SJSA1 (cell line): Measurements from ENCODE around the gene RRM2. TPM values are rescaled to one million over a fixed set of nuclear protein-coding genes. Genes with fewer than 3 reads are reported as not detected.
"Not testable (repeated sequence)": the region's sequence is repeated elsewhere in the genome, so short reads cannot be mapped to it uniquely, and the experiment has no call there.

Source experiments
- DNase-seq, 2 experiments: peaks; one replicate each; pipeline ENCODE4 v3.0.0-alpha.2; 2015 to 2020; ENCODE audit warnings: low spot score in 2 of 2, low read depth in 1 of 2
- H3K27ac ChIP-seq: fragments of 250-450 bp; sonication (Bioruptor Pico); 2 replicates; pipeline ENCODE4 v1.5.1; 2020; ENCODE audit warnings: mild to moderate bottlenecking, moderate library complexity
- H3K27me3 ChIP-seq: fragments of 250-450 bp; sonication (Bioruptor Pico); replicated peaks from 2 replicates; pipeline ENCODE4 v1.5.1; 2020; ENCODE audit warnings: mild to moderate bottlenecking, moderate library complexity
- H3K36me3 ChIP-seq: fragments of 250-450 bp; sonication (Bioruptor Pico); 2 replicates; pipeline ENCODE4 v1.5.1; 2020; ENCODE audit warnings: mild to moderate bottlenecking
- H3K4me1 ChIP-seq: fragments of 250-450 bp; sonication (Bioruptor Pico); replicated peaks from 2 replicates; pipeline ENCODE4 v1.6.1; 2021; ENCODE audit warnings: mild to moderate bottlenecking
- H3K4me3 ChIP-seq: fragments of 250-450 bp; sonication (Bioruptor Pico); 2 replicates; pipeline ENCODE4 v1.5.1; 2020; ENCODE audit warnings: mild to moderate bottlenecking
- H3K9me3 ChIP-seq: fragments of 250-450 bp; sonication (Bioruptor Pico); replicated peaks from 2 replicates; pipeline ENCODE4 v1.5.1; 2020; ENCODE audit warnings: mild to moderate bottlenecking
- total RNA-seq: library from RNA; depleted of rRNA; stranded (reverse); fragments of >200 nt; shearing (Covaris generic); gene quantifications from 2 replicates; pipeline ENCODE4 v1.2.3, GENCODE V29; 2014

RRM2 gene
- total RNA-seq, 1 experiment from 2014 or later: 209 TPM

DNA sequence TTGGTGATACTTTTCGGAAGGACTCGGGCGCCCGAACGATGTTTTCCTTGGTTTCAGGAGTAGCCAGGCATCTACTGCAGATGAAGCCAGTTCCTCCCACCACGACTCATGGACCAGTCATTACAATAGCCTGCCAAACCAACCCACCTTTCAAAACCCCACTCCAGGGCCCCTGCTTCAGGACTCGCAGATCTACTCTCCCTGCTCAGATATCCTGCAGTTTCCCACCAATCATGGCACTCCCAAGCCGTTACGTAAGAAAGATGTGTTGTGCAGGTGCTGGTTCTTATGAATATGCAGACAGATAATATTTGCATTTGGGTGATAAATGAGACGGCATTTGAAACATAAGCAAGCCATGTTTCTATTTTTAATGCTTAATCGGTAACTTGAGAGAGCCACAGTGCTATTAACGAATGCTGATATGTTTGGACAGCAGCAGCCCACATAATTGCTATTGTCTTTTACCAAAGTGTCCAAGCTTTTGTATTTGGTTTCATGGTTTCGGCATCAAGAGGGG is 38.8 kb upstream of the RRM2 start:
- Histone ChIP-seq H3K36me3 (no peaks in the 10 kb centered on the region; the same call in 1 of the 2 replicates), H3K4me1 (peaks cover 26% of the 10 kb centered on the region), H3K27ac (no peak overlapping the region), H3K4me3 (no peak overlapping the region), H3K9me3 (no peaks in the 10 kb centered on the region), H3K27me3 (0 out of 2 replicates have a peak, but pooled peaks cover 4% of the 10 kb centered on the region)
- no peak for DNase-seq

DNA sequence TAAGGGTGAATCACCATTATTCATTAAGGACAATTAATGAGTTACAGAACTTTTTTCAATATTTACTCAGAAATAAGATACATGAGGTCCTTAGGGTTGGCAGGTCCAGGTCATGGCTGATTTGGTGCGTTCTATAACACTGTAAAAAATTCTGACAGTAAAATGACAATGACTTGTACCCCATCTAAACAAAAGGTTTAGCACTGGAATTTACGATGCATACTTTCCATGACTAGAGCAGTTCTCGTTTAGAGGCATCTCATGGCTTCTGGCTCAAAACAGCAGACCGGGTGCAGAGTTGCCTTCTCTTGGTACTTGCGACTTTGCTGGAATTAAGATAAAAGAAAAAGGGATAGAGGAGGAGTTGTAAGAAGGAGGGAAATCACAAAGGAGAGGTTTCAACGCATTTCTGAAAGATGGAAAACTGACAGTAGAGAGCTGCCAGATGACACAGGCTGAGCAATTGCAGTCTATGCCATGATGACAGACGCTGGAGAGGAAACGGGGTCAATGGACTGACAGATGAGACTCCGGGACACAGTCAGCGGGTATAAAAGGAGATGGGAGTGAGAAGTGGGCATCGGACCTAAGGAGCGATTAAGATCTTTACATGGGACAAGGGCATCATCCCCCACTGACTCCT is 38.2 kb upstream of the RRM2 start:
- no peak overlapping the region for H3K27ac ChIP-seq
- DNase-seq: no peak
- H3K4me3 ChIP-seq: no peak overlapping the region
- 0 out of 2 replicates have a peak, but pooled peaks cover 4% of the 10 kb centered on the region for H3K27me3 ChIP-seq
- peaks cover 20% of the 10 kb centered on the region for H3K4me1 ChIP-seq
- no peaks in the 10 kb centered on the region; the same call in 1 of the 2 replicates for H3K36me3 ChIP-seq
- no peaks in the 10 kb centered on the region for H3K9me3 ChIP-seq

DNA sequence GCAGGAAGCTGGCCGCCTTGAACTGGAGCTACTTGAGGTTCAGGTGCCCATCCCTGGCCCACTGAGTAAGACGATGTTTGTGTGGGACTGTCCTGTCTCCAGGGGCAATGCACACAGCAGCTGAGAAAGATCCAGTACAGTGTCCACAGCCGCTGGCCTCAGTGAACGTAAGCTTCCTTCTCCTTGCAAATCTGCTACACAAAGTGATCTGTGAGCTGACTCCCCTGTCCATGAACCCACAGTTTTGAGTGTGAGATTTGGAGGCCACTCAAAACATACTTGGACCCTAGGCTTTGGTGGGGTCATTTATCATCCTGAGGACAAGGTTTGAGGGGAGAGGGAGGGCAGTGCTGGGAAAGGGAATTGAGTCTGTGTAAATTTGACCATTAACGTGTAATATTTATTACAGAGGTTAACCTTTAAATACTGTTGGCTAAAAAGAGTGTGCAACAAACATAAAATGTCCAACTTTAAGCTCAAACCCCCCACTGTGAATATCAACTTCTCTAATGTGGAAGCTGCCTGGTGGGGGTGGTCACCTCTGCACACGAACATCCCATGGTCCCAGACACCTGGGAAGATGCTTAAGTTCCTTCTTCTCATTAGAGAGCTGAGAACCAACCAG is 37.4 kb upstream of the RRM2 start:
- Histone ChIP-seq H3K27me3 (0 out of 2 replicates have a peak, but pooled peaks cover 9% of the 10 kb centered on the region), H3K4me1 (peaks cover 15% of the 10 kb centered on the region), H3K27ac (no peak overlapping the region), H3K4me3 (no peak overlapping the region), H3K36me3 (no peaks in the 10 kb centered on the region), H3K9me3 (no peaks in the 10 kb centered on the region)
- no peak for DNase-seq

DNA sequence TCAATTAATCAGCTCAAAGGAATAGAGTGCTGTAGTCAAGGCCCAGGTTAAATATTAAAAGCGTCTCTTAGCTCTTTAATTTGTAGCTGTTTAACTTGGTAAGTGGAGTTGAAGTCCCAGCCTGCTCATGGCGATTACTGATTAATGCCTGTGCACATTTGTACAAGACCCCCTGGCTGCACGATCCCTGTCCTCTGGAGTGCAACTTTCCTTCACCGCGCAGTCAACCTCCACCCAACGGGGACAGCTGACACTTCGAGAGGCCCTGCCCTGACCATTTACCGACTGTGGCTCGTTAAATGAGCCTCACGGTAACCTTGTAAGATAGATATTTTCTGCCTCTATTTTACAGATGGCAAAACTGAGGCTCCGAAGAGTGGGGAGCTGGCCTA is 36.9 kb upstream of the RRM2 start:
- no peak for DNase-seq
- H3K27me3 ChIP-seq: 0 out of 2 replicates have a peak, but pooled peaks cover 9% of the 10 kb centered on the region
- H3K36me3 ChIP-seq: no peaks in the 10 kb centered on the region
- H3K27ac ChIP-seq: no peak overlapping the region
- H3K9me3 ChIP-seq: no peaks in the 10 kb centered on the region
- H3K4me1 ChIP-seq: peaks cover 12% of the 10 kb centered on the region
- no peak overlapping the region for H3K4me3 ChIP-seq

DNA sequence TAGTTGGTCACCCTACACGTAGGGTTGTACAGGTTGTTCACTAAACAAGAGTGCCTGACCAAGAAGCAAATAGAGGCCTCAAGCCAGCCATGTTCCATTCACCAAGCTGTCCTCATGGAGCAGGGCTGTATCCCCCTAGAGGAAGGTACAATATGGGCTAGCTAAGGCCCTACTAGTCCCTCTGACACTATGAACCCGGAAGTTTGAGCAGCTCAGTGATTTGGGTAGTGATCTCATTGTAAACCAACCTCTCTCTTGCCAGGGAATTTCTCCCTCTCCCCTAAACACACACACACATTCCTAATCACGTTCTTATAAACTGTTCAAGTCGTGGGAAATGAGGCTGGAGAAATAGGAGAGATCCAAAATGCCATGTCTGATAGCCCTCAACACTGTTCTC is 35.6 kb upstream of the RRM2 start:
- H3K4me1 ChIP-seq: peaks cover 5% of the 10 kb centered on the region; the same call in 1 of the 2 replicates
- peaks cover 9% of the 10 kb centered on the region; the same call in 1 of the 2 replicates for H3K27me3 ChIP-seq
- no peaks in the 10 kb centered on the region for H3K36me3 ChIP-seq
- H3K4me3 ChIP-seq: no peak overlapping the region
- no peak for DNase-seq
- H3K27ac ChIP-seq: no peak overlapping the region
- H3K9me3 ChIP-seq: peaks cover 8% of the 10 kb centered on the region; the same call in 1 of the 2 replicates

DNA sequence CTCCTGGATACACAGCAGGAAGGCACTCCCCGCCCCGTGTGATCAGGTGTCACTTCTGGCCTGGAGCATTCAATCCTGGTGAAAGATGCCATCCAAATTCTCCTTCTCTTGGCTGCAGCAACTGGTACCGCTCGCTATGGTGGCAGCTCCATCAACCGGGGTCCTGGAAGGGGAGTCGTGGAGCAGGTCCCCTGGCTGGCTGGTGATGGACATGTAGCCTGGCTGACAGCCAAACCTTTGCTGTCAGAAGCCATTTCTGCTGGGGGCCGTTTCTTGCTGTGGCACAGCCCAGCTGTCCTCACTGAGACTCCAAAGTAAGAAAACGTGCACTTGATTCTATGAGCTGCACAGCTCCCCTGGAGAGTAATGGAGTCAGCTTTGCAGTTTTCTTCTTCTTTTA is 35.2 kb upstream of the RRM2 start:
- H3K27me3 ChIP-seq: peaks cover 9% of the 10 kb centered on the region; the same call in 1 of the 2 replicates
- no peak for DNase-seq

DNA sequence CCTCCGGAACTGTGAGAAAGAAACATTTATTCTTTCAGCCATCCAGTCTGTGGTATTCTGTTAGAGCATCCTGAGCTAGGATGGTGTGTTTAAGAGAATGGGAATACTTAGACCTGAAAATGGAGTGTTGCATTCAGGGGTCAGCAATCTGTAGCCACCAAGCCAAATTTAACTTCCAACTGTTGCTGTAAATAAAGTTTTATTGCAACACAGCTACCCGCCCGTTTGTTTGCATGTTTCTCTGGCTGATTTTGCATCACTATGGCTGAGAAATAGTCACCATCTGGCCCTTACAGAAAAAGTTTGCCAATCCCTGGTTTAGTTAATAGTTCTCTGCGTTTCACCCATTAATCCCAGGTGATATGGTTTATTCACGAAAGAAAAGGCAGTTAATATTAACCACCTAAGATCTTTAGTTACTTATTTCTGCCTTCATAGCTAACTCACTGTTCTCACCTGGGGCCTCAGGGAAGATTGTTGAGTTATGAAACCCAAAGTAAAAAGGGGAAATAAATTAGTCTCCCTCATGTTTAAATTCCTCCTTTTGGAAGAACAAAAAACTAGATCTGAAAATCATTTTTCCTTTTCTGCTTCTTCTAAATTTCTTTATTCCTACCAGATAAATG is 32.9 kb upstream of the RRM2 start:
- Histone ChIP-seq H3K36me3 (no peaks in the 10 kb centered on the region), H3K27ac (no peak overlapping the region), H3K9me3 (peaks cover 8% of the 10 kb centered on the region; the same call in 1 of the 2 replicates), H3K4me3 (no peak overlapping the region), H3K4me1 (no peaks in the 10 kb centered on the region), H3K27me3 (peaks cover 4% of the 10 kb centered on the region; the same call in 1 of the 2 replicates)
- DNase-seq: no peak

More for the DNA sequence above, 35.2 kb upstream of the RRM2 start:
- peaks cover 5% of the 10 kb centered on the region; the same call in 1 of the 2 replicates for H3K4me1 ChIP-seq
- H3K4me3 ChIP-seq: no peak overlapping the region
- peaks cover 8% of the 10 kb centered on the region; the same call in 1 of the 2 replicates for H3K9me3 ChIP-seq
- no peaks in the 10 kb centered on the region for H3K36me3 ChIP-seq
- no peak overlapping the region for H3K27ac ChIP-seq

DNA sequence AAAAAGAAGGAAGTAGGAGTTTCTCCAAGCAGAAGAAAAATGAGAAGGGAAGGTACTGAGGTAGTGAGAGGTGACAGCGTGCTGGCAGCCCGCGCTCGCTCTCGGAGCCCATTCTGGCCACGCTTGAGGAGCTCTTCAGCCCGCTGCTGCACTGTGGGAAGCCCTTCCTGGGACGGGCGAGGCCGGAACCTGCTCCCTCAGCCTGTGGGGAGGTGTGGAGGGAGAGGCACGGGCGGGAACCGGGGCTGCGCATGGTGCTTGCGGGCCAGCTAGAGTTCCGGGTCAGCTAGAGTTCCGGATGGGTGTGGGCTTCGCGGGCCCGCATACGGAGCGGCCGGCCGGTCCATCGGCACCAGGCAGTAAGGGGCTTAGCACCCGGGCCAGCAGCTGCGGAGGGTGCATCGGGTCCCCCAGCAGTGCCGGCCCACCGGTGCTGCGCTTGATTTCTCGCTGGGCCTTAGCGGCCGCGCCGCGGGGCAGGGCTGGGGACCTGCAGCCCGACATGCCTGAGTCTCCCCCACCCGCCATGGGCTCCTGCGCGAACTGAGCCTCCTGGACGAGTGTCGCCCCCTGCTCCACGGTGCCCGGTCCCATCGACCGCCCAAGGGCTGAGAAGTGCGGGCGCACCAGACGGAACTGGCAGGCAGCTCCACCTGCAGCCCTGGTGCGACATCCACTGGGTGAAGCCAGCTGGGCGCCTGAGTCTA is 31.2 kb upstream of the RRM2 start:
- Histone ChIP-seq H3K4me3 (no peak overlapping the region), H3K36me3 (no peaks in the 10 kb centered on the region), H3K27me3 (peaks cover 4% of the 10 kb centered on the region; the same call in 1 of the 2 replicates), H3K27ac (no peak overlapping the region), H3K4me1 (no peaks in the 10 kb centered on the region), H3K9me3 (peaks cover 8% of the 10 kb centered on the region; the same call in 1 of the 2 replicates)
- no peak for DNase-seq

DNA sequence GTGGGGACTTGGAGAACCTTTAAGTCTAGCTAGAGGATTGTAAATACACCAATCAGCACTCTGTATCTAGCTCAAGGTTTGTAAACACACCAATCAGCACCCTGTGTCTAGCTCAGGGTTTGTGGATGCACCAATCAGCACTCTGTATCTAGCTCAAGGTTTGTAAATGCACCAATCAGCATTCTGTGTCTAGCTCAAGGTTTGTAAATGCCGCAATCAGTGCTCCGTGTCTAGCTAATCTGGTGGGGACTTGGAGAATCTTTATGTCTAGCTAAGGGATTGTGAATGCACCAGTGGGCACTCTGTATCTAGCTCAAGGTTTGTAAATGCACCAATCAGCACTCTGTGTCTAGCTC is 30.7 kb upstream of the RRM2 start:
- not testable (repeated sequence) for H3K9me3 ChIP-seq, H3K4me3 ChIP-seq, H3K36me3 ChIP-seq, H3K27me3 ChIP-seq, H3K4me1 ChIP-seq, H3K27ac ChIP-seq, DNase-seq

DNA sequence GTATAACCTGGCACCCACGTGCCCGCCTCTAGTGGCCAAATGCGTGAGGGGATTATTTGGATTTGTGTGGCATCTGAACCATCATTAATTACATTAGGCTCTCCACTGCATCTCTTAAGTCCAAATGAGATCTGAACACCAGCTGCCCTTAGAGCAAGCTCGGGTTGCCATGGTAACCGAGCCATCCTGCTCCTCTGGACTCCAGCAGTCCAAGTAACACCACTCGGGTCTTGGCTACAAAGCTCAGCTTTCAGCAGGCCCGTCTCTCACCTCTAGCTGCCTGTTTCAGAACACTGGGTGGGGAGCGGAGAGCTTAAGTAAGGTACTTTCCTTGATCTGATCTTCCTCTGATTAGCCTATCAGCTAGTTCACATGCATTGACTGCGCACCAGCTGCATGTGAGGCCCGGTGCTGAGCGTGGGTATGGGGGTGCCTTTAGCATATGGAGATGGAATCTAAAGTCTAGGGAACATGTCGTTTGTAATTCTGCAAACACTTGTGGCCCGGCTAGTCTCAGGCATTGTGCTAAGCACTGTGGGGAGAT is 28.2 kb upstream of the RRM2 start:
- H3K27me3 ChIP-seq: peaks cover 4% of the 10 kb centered on the region; the same call in 1 of the 2 replicates
- H3K36me3 ChIP-seq: no peaks in the 10 kb centered on the region
- H3K4me1 ChIP-seq: peaks cover 9% of the 10 kb centered on the region
- no peak for DNase-seq
- no peak overlapping the region for H3K4me3 ChIP-seq
- H3K27ac ChIP-seq: no peak overlapping the region
- H3K9me3 ChIP-seq: peaks cover 8% of the 10 kb centered on the region; the same call in 1 of the 2 replicates

DNA sequence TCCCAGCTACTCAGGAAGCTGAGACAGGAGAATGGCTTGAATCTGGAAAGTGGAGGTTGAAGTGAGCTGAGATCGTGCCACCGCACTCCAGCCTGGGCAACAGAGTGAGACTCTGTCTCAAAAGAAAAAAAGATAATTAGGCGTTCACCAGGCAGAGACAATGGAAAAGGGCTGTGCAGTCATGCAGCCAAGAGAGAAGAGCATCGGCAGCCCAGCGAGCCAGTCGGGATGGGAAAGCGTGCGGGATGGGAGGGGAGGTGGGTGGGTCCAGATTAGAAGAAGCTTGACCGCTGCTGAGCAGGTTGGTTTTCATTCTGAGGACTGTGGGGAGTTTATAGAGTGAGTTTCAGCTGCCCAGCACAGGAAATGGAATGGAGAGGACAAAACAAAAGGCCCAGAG is 27.4 kb upstream of the RRM2 start:
- Histone ChIP-seq H3K4me1 (peaks cover 9% of the 10 kb centered on the region), H3K27me3 (no peaks in the 10 kb centered on the region; the same call in 1 of the 2 replicates), H3K27ac (no peak overlapping the region), H3K9me3 (peaks cover 8% of the 10 kb centered on the region; the same call in 1 of the 2 replicates), H3K4me3 (no peak overlapping the region), H3K36me3 (no peaks in the 10 kb centered on the region)
- no peak for DNase-seq

DNA sequence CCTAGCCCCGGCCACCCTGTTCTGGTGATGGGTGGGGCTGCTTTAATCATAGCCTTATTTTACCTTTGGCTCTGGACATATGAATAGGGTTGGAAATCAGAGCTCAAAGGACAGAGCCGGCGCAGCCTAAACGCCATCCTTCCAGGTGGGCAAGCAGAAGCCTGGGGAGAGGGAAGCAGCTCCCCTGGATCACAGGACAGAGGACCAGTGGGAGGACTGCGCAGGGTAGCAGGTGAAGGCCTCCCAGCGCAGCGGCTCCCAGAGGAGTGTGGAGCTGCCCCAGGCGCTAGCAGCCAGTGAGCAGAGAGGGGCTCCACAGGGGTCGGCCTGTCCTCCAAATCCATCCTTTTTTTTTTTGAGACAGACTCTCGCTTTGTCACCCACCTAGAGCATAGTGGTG is 25.9 kb upstream of the RRM2 start:
- H3K9me3 ChIP-seq: peaks cover 3% of the 10 kb centered on the region; the same call in 1 of the 2 replicates
- no peak for DNase-seq
- no peak overlapping the region for H3K4me3 ChIP-seq
- peaks cover 9% of the 10 kb centered on the region for H3K4me1 ChIP-seq
- no peak overlapping the region for H3K27ac ChIP-seq
- H3K27me3 ChIP-seq: no peaks in the 10 kb centered on the region
- H3K36me3 ChIP-seq: no peaks in the 10 kb centered on the region
